Fibroblast of gingiva (primary cell): ENCODE results near the gene NEUROD2.

Source experiments
- DNase-seq: peaks from one replicate; pipeline ENCODE4 v3.0.0-alpha.2; 2011; ENCODE audit warnings: low read depth

The NEUROD2 gene

GRCh38 chr17:39618956-39619785 is 11.5 kb upstream of the NEUROD2 start:
- no peak for DNase-seq

GRCh38 chr17:39618246-39618913 is 10.7 kb upstream of the NEUROD2 start:
- DNase-seq = no peak

DNA sequence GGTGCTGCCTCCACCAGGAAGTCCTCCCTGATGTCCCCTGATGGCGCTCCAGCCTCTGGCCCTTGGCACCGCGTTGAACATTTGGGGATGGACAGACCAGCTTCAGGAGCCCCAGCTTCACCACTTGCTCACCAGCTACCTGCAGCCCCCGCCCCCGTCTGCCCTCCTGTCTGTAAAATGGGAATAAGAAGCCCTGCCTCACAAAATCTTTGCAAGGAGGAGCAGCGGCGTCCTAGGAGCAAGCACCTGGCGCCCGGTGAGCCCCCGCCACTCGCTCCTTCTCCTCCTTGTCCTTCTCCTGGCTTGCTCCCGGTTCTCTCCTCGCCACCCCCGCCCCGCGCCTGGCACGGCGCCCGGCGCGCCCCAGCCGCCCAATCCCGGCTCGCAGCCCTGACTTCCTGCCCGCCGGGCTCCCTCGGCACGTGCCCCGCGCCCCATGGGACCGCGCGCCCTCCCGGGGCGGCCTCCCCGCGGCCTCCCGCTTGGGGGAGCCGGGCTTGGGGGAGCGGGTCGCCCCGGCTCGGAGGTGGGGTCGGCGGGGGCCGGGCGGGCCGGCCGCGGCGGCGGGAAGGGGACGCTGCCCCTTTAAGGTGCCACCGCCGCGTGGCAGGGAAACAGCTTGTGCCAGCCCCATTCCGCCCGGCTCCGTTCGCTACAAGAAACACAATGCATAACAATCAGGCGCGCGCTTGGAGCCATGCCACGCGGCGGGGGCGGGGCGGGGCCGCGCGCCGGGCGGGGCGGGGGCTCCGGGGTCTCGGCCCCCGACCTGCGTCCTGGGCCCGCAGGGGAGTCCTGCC is 9.9 kb upstream of the NEUROD2 start:
- peak; percentile 60 for DNase-seq

GRCh38 chr17:39617100-39617445 is 9.4 kb upstream of the NEUROD2 start:
- DNase-seq = no peak

DNA sequence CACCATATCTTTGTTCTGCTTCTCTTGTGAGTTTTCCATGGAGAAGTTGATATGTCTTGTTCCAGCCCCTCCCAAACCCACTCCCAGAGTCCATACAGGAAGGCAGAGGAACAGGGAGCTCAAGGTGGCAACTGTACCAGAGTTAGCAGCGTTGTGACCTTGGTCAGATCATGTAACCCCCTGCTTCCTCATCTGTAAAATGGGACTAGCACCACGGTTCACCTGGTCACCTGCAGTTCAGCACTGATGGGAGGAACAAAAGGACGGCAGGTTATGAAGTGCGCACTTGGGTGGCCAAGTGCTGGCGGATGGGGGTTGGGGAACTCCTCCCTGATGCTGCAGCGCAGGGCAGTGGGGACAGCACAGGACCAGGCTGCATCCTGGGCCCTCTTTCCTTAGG is 7.7 kb upstream of the NEUROD2 start:
- DNase-seq = no peak

DNA sequence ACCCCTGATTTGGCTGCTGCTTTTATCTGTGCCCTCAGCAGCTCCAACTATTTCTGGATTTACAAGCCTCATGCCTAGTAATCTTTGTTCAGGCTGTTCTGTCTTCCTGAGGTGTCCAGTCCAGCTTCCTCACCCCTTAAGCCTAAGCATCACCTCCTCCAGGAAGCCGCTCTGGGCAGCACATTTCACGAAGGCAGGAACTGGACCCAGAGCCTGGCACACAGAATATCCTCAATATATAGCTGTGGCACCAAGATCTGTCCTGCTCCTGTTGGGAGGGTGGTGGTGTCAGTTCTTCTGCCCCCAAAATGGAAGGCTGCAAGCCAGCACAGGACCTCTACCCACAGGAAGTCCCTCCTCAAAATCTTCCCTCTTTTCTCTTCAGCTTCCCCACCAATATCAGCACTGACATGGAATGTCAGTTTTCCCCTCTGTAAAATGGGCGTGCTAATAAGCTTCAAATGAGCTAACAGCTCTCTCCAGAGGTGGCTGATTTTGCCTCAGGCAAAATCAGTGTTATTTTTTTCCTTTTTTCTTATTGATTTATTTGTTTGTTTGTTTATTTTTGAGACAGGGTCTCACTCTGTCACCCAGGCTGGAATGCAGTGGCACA is 6.9 kb upstream of the NEUROD2 start:
- DNase-seq = no peak

- DNase-seq = no peak
Observed at GRCh38 chr17:39612935-39613464, 5.3 kb upstream of the NEUROD2 start.

DNA sequence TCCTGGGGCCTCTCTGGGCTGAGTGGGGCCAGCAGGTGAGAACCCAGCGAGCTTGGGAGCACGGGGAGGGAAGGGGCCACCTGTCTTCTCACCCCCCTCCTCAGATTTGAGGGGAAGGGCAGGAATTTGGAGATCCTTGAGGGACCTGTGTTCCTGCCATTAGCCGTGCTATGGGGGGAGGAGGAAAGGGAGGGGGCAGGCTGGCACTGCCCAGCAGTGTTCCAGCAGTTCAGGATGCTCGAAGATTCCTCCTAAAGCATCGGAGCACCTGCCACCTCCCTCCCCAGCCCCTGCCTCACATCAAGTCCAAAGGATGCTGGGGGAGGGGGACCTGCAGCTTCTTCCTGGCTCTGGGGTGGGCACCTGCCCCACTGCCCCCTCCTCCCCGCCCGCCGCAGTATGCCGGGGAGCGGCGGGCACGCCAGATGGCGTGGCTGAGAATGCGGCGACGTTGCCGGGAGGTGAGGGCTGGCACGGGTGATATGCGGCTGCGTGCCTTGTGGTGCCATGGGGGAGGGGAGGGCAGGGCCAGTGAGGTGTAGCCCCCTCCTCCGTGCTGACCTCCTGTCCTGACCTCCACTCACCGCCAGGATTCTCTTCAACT is 4.7 kb upstream of the NEUROD2 start:
- DNase-seq = no peak

- DNase-seq = no peak
Observed at GRCh38 chr17:39611401-39612112, 3.8 kb upstream of the NEUROD2 start.

GRCh38 chr17:39609416-39610025 is 1.8 kb upstream of the NEUROD2 start:
- no peak for DNase-seq

- DNase-seq = no peak
Observed at GRCh38 chr17:39608142-39608981, 642 bp upstream of the NEUROD2 start.

DNA sequence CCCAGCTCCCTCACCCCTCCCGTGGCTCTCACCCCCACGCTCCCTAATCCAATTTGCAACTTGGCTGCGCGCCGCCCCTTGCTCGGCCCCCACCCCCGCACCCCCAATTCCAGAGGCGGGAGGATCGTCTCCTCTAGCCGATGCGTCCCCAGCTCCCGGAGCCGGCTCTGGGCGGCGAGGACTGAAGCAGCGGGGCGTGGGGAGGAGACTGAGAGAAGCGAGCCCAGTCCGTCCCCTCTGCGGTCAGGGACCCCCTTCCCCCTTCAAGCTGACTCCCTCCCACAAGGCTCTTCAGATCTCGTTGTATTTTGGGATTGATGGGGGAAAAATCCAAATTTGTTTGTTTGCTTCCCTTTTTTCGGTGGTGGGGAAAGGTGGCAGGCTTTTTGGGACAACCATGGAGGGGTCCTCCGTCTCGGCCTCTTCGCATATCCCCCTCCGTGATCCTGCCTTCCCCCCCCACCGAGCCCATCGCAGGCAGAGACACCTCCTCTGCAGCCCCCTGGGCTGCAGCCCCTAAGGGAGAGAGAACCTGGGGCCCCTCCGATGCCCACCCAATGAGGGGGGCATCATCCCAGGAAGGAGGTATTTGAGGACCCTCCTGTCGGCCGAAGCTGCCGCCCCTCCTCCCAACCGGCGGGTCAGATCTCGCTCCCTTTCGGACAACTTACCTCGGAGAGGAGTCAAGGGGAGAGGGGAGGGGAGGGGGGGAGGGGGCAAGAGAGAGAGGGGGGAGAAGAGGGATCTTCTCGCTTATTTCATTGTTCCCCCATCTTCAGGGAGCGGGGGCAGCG is 466 bp downstream of the NEUROD2 start:
- no peak for DNase-seq

DNA sequence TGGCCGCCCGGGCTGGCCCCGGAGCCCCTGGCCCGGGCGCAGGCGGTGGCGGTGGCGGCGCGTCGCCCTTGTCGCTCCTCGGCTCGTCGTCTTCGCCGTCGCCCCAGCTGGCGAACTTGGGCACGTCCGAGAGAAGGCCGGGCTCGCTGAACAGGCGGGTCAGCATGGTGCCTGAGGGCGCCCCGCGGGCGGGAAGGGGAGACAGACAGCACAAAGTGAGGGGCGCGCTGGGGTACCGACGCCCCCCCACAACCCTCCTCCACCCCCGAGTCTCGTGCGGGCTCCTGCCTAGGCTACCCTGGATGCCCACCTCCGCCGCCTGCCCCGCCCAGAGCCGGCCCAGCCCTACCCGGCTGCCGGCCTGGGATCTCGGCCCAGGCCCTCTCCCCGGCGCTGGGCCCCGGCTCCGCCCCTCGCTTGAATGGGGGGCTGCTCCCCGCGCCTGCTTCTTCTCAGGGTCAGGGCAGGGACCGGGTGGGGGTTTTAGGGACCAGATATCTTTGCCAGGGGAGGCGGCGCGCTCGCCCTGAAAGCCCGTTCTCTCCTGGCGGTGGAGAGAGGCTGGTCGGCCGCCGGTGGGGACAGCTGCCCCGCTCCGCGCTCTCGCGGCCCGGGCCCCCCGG is 1.2 kb downstream of the NEUROD2 start:
- no peak for DNase-seq

DNA sequence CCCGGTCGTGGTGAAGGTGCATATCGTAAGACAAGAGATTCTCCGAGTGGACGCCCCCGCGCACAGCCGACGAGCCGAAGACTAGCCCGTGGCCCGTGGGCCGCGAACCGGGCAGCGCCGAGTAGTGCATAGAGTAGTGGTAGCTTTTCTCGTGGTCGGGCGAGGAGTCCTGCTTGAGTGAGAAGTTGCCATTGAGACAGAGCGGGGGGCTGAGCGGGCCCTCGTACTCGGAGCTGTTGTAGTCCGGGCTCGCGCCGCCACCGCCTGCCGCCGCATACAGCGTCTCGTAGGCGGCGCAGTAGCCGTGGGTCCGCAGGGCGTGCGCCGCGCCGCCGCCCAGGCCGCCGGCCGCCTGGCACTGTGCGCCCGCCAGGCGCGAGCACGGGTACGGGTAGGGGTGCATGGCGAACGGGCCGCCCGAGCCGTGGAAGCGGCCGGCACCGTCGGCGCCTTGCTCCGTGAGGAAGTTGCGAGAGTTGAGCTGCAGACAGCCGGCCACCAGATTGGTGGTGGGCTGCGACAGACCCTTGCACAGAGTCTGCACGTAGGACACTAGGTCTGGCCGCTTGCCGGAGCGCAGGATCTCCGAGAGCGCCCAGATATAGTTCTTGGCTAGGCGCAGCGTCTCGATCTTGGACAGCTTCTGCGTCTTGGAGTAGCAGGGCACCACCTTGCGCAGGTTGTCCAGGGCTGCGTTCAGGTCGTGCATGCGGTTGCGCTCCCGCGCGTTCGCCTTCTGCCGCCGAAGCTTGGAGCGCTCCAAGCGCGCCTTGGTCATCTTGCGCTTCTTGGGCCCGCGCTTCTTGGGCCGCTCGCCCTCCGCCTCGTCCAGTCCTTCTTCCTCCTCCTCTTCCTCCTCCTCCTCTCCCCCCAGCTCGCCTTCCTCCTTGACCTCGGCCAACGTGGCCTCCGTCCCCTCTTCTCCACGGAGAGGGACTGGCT is 2.0 kb downstream of the NEUROD2 start:
- no peak for DNase-seq

- no peak for DNase-seq
Observed at GRCh38 chr17:39604911-39605491, 2.7 kb downstream of the NEUROD2 start.

DNA sequence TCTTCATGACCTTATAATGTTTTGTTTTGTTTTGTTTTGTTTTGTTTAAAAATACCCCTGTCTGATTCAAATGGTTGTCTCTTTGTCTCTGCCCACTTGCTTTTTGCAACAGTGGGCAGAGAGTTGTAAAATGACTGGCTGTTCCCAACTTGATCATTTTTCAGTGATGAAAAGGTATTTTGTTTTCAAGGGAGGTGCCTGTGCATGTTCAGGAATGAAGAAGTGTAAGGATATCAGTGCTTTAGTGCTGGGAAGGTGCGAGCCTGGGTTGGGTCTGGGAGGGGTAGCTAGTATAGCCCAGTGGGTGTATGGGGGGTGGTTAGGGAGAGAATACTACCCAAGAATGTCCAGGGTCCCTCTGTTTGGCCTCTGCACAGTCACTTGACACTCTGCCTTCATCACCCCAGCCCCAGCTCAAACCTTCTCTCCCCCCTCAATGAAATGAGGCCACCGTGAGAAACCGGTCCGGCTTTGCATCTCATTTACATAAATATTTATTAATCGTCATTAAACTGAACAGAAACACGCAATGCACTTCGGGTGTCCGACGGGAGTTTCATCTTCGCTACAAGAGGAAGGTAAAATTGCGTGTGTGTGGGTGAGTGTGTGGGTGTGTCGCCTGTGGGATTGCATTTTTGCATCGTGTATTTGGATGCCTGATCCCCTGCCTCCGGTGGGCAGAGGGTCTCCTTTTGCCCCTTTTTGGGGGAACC is 4.3 kb downstream of the NEUROD2 start:
- no peak for DNase-seq
